ENCODE results near the gene VPS26B.

The VPS26B gene

DNA sequence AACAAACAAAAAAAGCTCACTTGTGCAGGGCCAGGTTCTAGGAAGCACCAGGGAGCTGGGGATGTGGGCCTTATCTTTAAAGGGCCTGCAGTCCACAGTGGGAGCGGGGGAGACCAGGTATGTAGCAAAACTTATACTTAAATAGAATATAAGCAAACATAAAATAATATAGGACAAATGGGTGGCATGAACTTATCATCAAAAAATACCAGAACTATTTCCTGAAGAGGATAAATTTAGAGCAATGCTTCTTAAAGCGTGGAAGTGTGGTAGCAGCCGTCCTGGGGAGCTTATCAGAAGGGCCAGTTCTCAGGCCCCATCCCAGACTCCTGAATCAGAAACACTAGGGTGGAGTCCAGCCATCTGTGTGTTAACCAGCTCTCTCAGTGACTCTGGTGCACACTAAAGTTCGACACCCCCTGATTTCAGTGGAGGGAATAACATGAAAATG, 9.3 kb downstream of the VPS26B start:
- DNase-seq (ENCODE audit: insufficient read length) = no peak
- TF ChIP-seq TAF1 (IDR thresholded peaks at IDR 0.05; ENCODE audit: borderline replicate concordance, low read depth, low read length) (no peak), POLR2AphosphoS5 (IDR thresholded peaks at IDR 0.05; ENCODE audit: low read depth, low read length) (no peak), POLR2A (IDR thresholded peaks at IDR 0.05; ENCODE audit: low read depth, low read length) (no peak)
- FAIRE-seq = no peak

DNA sequence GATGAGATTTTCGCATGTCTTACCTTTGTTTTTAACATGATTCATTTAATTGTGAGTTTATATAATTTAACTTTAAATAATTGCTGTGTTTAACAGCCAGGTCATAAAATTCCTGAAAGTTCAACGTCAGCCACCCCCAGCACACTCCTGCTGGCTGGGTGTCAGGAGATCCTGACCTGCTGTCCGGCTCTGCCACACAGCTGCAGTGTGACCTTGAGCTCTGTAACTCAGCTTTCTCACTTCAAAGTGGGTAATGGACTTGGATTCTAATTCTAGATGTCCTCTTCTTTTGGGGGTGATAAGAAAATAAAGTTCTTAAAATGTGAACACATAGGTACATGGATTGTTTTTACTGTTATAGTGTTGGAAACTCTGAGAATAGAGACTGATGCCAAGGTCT, 10.9 kb downstream of the VPS26B start:
- FAIRE-seq = no peak
- DNase-seq (ENCODE audit: insufficient read length) = no peak
- TF ChIP-seq POLR2AphosphoS5 (IDR thresholded peaks at IDR 0.05; ENCODE audit: low read depth, low read length) (no peak), TAF1 (IDR thresholded peaks at IDR 0.05; ENCODE audit: borderline replicate concordance, low read depth, low read length) (no peak), POLR2A (IDR thresholded peaks at IDR 0.05; ENCODE audit: low read depth, low read length) (no peak)

- TF ChIP-seq TAF1 (IDR thresholded peaks at IDR 0.05; ENCODE audit: borderline replicate concordance, low read depth, low read length) = no peak
- TF ChIP-seq POLR2A (IDR thresholded peaks at IDR 0.05; ENCODE audit: low read depth, low read length) = no peak
- no peak for TF ChIP-seq POLR2AphosphoS5 (IDR thresholded peaks at IDR 0.05; ENCODE audit: low read depth, low read length)
- DNase-seq (ENCODE audit: insufficient read length) (no peak), FAIRE-seq (no peak)
Observed at GRCh38 chr11:134236834-134237556, 12.5 kb downstream of the VPS26B start.

DNA sequence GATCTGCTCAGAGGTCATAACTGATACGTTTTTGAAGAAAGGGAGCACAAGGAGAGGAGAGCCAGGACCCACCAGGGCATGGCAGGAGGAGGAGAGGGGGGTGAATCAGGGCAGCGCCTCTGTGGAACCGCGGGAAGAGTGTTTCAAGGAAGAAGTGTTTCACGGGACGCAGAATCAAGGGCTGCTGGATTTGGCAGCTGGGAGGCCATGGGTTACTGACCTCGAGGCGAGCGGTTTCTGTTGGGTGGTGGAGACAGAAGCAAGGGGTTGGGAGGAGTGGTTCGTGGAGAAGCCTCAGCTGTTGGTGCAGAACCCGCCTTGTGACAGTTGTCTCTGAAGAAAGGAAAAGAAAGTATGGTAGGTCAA, 13.1 kb downstream of the VPS26B start:
- no peak for TF ChIP-seq TAF1 (IDR thresholded peaks at IDR 0.05; ENCODE audit: borderline replicate concordance, low read depth, low read length)
- no peak for TF ChIP-seq POLR2AphosphoS5 (IDR thresholded peaks at IDR 0.05; ENCODE audit: low read depth, low read length)
- no peak for TF ChIP-seq POLR2A (IDR thresholded peaks at IDR 0.05; ENCODE audit: low read depth, low read length)
- FAIRE-seq = no peak

DNA sequence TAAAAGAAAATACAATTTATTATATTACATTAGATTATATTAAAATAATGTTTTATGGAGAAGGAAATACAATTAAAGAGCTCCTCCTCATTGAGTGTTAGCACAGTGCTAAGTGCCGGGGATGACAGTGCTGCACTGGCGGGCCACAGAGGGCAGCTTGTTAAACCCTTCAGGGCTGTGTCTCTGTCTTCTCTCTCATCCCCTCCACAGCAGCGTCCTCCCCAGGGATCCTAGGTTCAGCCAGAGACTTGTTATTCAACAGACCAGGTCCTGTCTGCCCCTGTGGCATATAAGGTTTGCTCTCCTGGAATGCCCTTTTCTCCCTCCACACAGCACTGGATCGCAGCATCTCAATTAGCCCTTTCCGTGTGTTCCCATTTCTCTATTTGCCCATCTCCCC, 14.5 kb downstream of the VPS26B start:
- no peak for FAIRE-seq
- no peak for TF ChIP-seq TAF1 (IDR thresholded peaks at IDR 0.05; ENCODE audit: borderline replicate concordance, low read depth, low read length)
- no peak for TF ChIP-seq POLR2A (IDR thresholded peaks at IDR 0.05; ENCODE audit: low read depth, low read length)
- no peak for TF ChIP-seq POLR2AphosphoS5 (IDR thresholded peaks at IDR 0.05; ENCODE audit: low read depth, low read length)
- DNase-seq (ENCODE audit: insufficient read length) = no peak

More for the DNA sequence above, 13.1 kb downstream of the VPS26B start:
- no peak for DNase-seq (ENCODE audit: insufficient read length)

DNA sequence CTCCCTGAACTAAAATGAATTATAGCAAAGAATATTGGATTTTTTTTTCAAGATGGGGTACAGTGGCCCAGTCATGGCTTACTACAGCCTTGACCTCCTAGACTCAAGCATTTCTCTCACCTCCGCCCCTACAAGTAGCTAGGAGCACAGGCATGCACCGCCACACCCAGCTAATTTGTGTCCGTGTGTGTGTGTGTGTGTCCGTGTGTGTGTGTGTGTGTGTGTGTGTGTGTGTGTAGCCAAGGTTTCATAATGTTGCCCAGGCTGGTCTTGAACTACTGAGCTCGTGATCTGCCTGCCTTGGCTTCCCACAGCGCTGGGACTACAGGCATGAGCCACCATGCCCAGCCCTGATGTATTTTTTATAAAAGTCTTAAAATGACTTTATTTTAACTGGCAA, 16.1 kb downstream of the VPS26B start:
- no peak for DNase-seq (ENCODE audit: insufficient read length)
- TF ChIP-seq TAF1 (IDR thresholded peaks at IDR 0.05; ENCODE audit: borderline replicate concordance, low read depth, low read length) (no peak), POLR2A (IDR thresholded peaks at IDR 0.05; ENCODE audit: low read depth, low read length) (no peak), POLR2AphosphoS5 (IDR thresholded peaks at IDR 0.05; ENCODE audit: low read depth, low read length) (no peak)
- no peak for FAIRE-seq

GRCh38 chr11:134242376-134242775, 17.9 kb downstream of the VPS26B start:
- DNase-seq (ENCODE audit: insufficient read length) = no peak
- no peak for FAIRE-seq
- no peak for TF ChIP-seq TAF1 (IDR thresholded peaks at IDR 0.05; ENCODE audit: borderline replicate concordance, low read depth, low read length)
- no peak for TF ChIP-seq POLR2AphosphoS5 (IDR thresholded peaks at IDR 0.05; ENCODE audit: low read depth, low read length)
- TF ChIP-seq POLR2A (IDR thresholded peaks at IDR 0.05; ENCODE audit: low read depth, low read length) = no peak

- no peak for FAIRE-seq
Observed at GRCh38 chr11:134243913-134244312, 19.4 kb downstream of the VPS26B start.

GRCh38 chr11:134244593-134244992, 20.1 kb downstream of the VPS26B start:
- DNase-seq (ENCODE audit: insufficient read length) (no peak), FAIRE-seq (peak; percentile 74)
- no peak for TF ChIP-seq POLR2A (IDR thresholded peaks at IDR 0.05; ENCODE audit: low read depth, low read length)
- TF ChIP-seq POLR2AphosphoS5 (IDR thresholded peaks at IDR 0.05; ENCODE audit: low read depth, low read length) = no peak
- no peak for TF ChIP-seq TAF1 (IDR thresholded peaks at IDR 0.05; ENCODE audit: borderline replicate concordance, low read depth, low read length)

More at GRCh38 chr11:134243913-134244312, 19.4 kb downstream of the VPS26B start:
- TF ChIP-seq TAF1 (IDR thresholded peaks at IDR 0.05; ENCODE audit: borderline replicate concordance, low read depth, low read length) (no peak), POLR2AphosphoS5 (IDR thresholded peaks at IDR 0.05; ENCODE audit: low read depth, low read length) (no peak), POLR2A (IDR thresholded peaks at IDR 0.05; ENCODE audit: low read depth, low read length) (no peak)
- no peak for DNase-seq (ENCODE audit: insufficient read length)

- TF ChIP-seq POLR2A (IDR thresholded peaks at IDR 0.05; ENCODE audit: low read depth, low read length) (no peak), TAF1 (IDR thresholded peaks at IDR 0.05; ENCODE audit: borderline replicate concordance, low read depth, low read length) (no peak), POLR2AphosphoS5 (IDR thresholded peaks at IDR 0.05; ENCODE audit: low read depth, low read length) (no peak)
Observed at GRCh38 chr11:134245434-134245833, 21.0 kb downstream of the VPS26B start.

GRCh38 chr11:134246100-134246499, 21.6 kb downstream of the VPS26B start:
- TF ChIP-seq POLR2A (IDR thresholded peaks at IDR 0.05; ENCODE audit: low read depth, low read length) = no peak
- FAIRE-seq (no peak), DNase-seq (ENCODE audit: insufficient read length) (no peak)

More at GRCh38 chr11:134245434-134245833, 21.0 kb downstream of the VPS26B start:
- DNase-seq (ENCODE audit: insufficient read length) (no peak), FAIRE-seq (no peak)

GRCh38 chr11:134246678-134247077, 22.2 kb downstream of the VPS26B start:
- no peak for DNase-seq (ENCODE audit: insufficient read length)
- no peak for TF ChIP-seq POLR2A (IDR thresholded peaks at IDR 0.05; ENCODE audit: low read depth, low read length)
- no peak for TF ChIP-seq POLR2AphosphoS5 (IDR thresholded peaks at IDR 0.05; ENCODE audit: low read depth, low read length)
- TF ChIP-seq TAF1 (IDR thresholded peaks at IDR 0.05; ENCODE audit: borderline replicate concordance, low read depth, low read length) = no peak
- FAIRE-seq = no peak
